Suprapubic skin (tissue), 4 donors: ENCODE results near the gene CPEB4. TPM values are rescaled to one million over a fixed set of nuclear protein-coding genes. Genes with fewer than 3 reads are reported as not detected.

ENCODE experiments used
- DNase-seq, 2 donors: peaks; one replicate each; pipeline ENCODE4 v3.0.0-alpha.2; 2019; ENCODE audit warnings: low spot score in 2 of 2
- H3K27ac ChIP-seq: fragments of 200-600 bp; sonication (generic); one replicate; pipeline ENCODE4 v1.5.1; 2019
- H3K27me3 ChIP-seq: fragments of 200-600 bp; sonication (generic); one replicate; pipeline ENCODE4 v1.5.1; 2019
- H3K36me3 ChIP-seq: fragments of 200-600 bp; sonication (generic); one replicate; pipeline ENCODE4 v1.5.1; 2019
- H3K4me1 ChIP-seq: fragments of 200-600 bp; sonication (generic); one replicate; pipeline ENCODE4 v1.5.1; 2019
- H3K4me3 ChIP-seq: fragments of 200-600 bp; sonication (generic); one replicate; pipeline ENCODE4 v1.5.1; 2019; ENCODE audit warnings: mild to moderate bottlenecking
- H3K9me3 ChIP-seq: fragments of 200-600 bp; sonication (generic); one replicate; pipeline ENCODE4 v1.5.1; 2019
- EP300 ChIP-seq: sonication (generic); formaldehyde crosslinking; IDR thresholded peaks from one replicate; pipeline ENCODE4 v1.6.1; 2017; ENCODE audit warnings: antibody characterized with exemption
- POLR2A ChIP-seq, 2 donors: fragments of 450-650 bp; IDR thresholded peaks; one replicate each; pipeline ENCODE4 v1.6.1; 2017; ENCODE audit warnings: antibody characterized with exemption in 2 of 2, mild to moderate bottlenecking in 2 of 2, moderate library complexity in 2 of 2
- POLR2AphosphoS5 ChIP-seq, 3 donors: sonication (generic); formaldehyde crosslinking; IDR thresholded peaks; one replicate each; pipeline ENCODE4 v1.6.1; 2017; ENCODE audit warnings: antibody characterized with exemption in 3 of 3
- WGBS: methylation state at CpG from one replicate; pipeline ENCODE4 v1.1.5; 2018; 5-methylcytosine and 5-hydroxymethylcytosine counted together
- total RNA-seq, 4 donors: library from RNA; depleted of rRNA; stranded (reverse); fragments of >200 nt; gene quantifications; one replicate each; pipeline ENCODE4 v1.1.0, GENCODE V29; 2016
- TF ChIP-seq, protein P1 (sequence below), 2 donors: fragments of 200-600 bp in 1 of 2; fragments of 450-650 bp in 1 of 2; sonication (generic) in 1 of 2; IDR thresholded peaks; one replicate each; pipeline ENCODE4 v1.5.1; 2016 to 2019; ENCODE audit warnings: antibody characterized with exemption in 2 of 2, mild to moderate bottlenecking in 1 of 2, moderate library complexity in 1 of 2

Gene CPEB4
- total RNA-seq, 4 donors from 2014 or later, result 45.2 to 70.7 (median 52.5) TPM

DNA sequence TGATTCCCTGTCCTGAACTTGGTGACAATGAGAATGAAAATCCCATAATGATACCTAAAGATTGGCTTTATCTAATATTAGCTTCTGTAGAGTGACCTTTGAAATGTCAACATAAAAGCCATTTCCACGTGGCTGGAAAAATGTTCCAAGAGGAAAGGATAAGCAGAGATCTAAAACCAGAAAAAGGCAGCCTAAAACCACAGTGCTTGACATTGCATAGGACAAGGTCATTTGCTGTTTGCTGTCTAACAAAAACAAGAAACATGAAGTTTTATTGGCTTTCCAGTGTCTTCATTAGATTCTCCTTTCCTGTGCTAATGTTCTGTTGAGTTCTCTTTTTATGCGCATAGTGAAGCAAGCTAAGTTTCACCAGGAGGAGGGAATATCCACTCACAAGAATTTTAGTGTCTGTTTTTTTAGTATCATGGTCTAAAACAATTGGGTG, 44.6 kb downstream of the CPEB4 start:
- 67% methylated on average over 2 of the region's 2 CpGs for WGBS
- TF ChIP-seq POLR2AphosphoS5 (IDR thresholded peaks at IDR 0.05), result no peak
- no peak for TF ChIP-seq EP300
- TF ChIP-seq POLR2A (IDR thresholded peaks at IDR 0.05), result no peak
- TF ChIP-seq, protein P1, sequence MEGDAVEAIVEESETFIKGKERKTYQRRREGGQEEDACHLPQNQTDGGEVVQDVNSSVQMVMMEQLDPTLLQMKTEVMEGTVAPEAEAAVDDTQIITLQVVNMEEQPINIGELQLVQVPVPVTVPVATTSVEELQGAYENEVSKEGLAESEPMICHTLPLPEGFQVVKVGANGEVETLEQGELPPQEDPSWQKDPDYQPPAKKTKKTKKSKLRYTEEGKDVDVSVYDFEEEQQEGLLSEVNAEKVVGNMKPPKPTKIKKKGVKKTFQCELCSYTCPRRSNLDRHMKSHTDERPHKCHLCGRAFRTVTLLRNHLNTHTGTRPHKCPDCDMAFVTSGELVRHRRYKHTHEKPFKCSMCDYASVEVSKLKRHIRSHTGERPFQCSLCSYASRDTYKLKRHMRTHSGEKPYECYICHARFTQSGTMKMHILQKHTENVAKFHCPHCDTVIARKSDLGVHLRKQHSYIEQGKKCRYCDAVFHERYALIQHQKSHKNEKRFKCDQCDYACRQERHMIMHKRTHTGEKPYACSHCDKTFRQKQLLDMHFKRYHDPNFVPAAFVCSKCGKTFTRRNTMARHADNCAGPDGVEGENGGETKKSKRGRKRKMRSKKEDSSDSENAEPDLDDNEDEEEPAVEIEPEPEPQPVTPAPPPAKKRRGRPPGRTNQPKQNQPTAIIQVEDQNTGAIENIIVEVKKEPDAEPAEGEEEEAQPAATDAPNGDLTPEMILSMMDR (IDR thresholded peaks at IDR 0.05), result no peak

DNA sequence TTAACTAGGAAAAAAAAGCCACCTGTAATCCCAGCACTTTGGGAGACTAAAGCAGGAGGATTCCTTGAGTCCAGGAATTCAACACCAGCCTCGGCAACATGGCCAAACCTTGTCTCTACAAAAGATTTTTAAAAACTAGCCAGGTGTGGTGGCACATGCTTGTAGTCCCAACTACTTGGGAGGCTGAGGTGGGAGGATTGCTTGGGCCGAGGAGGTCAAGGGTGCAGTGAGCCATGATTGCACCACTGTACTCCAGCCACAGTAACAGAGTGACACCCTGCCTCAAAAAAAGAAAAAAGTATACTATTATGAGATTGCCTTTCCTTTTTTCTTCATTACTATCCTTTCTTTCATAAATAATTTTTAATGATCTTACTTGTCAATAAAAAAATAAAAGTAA, 45.8 kb downstream of the CPEB4 start:
- WGBS, result 76% methylated on average over 2 of the region's 2 CpGs
- TF ChIP-seq, protein P1 (IDR thresholded peaks at IDR 0.05), result no peak
- TF ChIP-seq EP300 (no peak), POLR2A (IDR thresholded peaks at IDR 0.05) (no peak), POLR2AphosphoS5 (IDR thresholded peaks at IDR 0.05) (no peak)
- Histone ChIP-seq H3K4me1 (peaks cover 1% of the 10 kb centered on the region), H3K4me3 (no peak overlapping the region), H3K27me3 (no peaks in the 10 kb centered on the region), H3K36me3 (no peaks in the 10 kb centered on the region), H3K27ac (no peak overlapping the region), H3K9me3 (no peaks in the 10 kb centered on the region)
- no peak for DNase-seq

More for the DNA sequence above, 44.6 kb downstream of the CPEB4 start:
- Histone ChIP-seq H3K27me3 (no peaks in the 10 kb centered on the region), H3K4me3 (no peak overlapping the region), H3K27ac (no peak overlapping the region), H3K9me3 (no peaks in the 10 kb centered on the region), H3K4me1 (peaks cover 5% of the 10 kb centered on the region), H3K36me3 (no peaks in the 10 kb centered on the region)
- no peak for DNase-seq

DNA sequence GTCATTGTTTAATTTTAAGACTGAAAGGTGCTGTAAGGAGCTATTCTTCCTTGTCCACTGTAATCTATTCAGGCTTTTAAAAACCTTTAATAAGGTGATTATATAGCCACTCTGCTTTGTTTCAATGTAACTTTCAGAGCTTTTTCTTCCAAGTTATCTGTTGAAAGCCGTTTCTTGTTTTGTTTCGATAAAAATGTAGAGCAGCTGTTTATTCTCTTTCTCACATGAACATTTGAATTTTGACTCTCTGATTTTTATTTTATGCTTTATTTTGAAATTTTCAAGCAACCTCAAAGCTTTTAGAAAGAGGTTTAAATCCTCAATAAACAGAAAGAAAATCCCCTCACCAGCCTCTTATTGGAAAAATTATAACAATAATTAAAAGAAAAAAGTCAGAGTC, 47.2 kb downstream of the CPEB4 start:
- 95% methylated on average over 2 of the region's 2 CpGs for WGBS
- no peak for DNase-seq
- H3K4me3 ChIP-seq, result no peak overlapping the region
- no peaks in the 10 kb centered on the region for H3K27me3 ChIP-seq
- TF ChIP-seq EP300 (no peak), POLR2AphosphoS5 (IDR thresholded peaks at IDR 0.05) (no peak), POLR2A (IDR thresholded peaks at IDR 0.05) (no peak)
- TF ChIP-seq, protein P1 (IDR thresholded peaks at IDR 0.05), result no peak
- H3K27ac ChIP-seq, result no peak overlapping the region
- no peaks in the 10 kb centered on the region for H3K36me3 ChIP-seq
- no peaks in the 10 kb centered on the region for H3K9me3 ChIP-seq
- H3K4me1 ChIP-seq, result no peaks in the 10 kb centered on the region

DNA sequence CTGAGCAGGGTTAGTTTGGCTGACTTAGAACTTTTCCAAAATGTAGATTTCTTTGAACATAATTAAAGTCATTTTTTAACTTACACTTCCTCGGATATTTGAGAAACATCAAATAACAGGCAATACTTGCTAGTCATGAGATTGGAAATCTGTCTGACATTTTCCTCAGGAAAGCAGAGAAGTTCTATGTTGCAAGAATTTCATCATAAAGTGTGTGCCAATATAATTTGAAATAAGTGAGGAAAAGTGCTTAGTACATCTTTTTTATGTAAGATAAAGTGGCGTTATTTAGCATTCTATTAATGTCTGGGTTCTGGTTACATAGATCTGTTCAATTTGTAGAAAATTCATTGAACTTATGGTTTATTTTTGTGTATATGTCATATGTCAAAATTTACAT, 52.1 kb downstream of the CPEB4 start:
- Histone ChIP-seq H3K4me3 (no peak overlapping the region), H3K27me3 (no peaks in the 10 kb centered on the region), H3K4me1 (peaks cover 12% of the 10 kb centered on the region), H3K27ac (no peak overlapping the region), H3K36me3 (peaks cover 5% of the 10 kb centered on the region), H3K9me3 (no peaks in the 10 kb centered on the region)
- 84% methylated on average over 2 of the region's 2 CpGs for WGBS
- TF ChIP-seq POLR2A (IDR thresholded peaks at IDR 0.05) (no peak), POLR2AphosphoS5 (IDR thresholded peaks at IDR 0.05) (no peak), EP300 (no peak)
- TF ChIP-seq, protein P1 (IDR thresholded peaks at IDR 0.05), result no peak
- DNase-seq, result no peak

DNA sequence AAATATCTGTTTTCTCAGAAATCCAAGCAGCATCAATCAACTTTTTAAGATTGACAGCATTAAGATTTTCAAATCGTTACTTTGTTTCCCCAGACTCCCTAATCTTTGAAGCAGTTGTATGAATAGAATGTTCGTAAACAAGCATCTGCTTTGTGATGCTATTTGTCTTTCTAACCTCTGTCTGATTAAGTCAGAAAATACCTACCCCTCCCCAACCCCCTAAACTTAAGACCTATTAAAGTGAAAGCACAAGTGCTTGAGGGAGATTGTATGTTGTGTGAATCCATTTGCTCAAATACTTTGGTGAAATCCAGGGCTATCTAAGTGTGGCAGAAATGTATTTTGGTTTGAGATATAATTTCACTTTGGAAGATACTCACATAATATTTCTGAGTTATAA, 53.0 kb downstream of the CPEB4 start:
- H3K4me3 ChIP-seq, result no peak overlapping the region
- H3K9me3 ChIP-seq, result no peaks in the 10 kb centered on the region
- 84% methylated on average over 2 of the region's 2 CpGs for WGBS
- no peaks in the 10 kb centered on the region for H3K27me3 ChIP-seq
- H3K27ac ChIP-seq, result no peak overlapping the region
- TF ChIP-seq POLR2A (IDR thresholded peaks at IDR 0.05), result no peak
- no peak for TF ChIP-seq EP300
- TF ChIP-seq, protein P1 (IDR thresholded peaks at IDR 0.05), result no peak
- no peak for TF ChIP-seq POLR2AphosphoS5 (IDR thresholded peaks at IDR 0.05)
- H3K4me1 ChIP-seq, result peaks cover 12% of the 10 kb centered on the region
- no peak for DNase-seq
- H3K36me3 ChIP-seq, result peaks cover 13% of the 10 kb centered on the region
